ENCODE measurements around the gene ZNF488. TPM values are rescaled to one million over a fixed set of nuclear protein-coding genes. Genes with fewer than 3 reads are reported as not detected.

The ZNF488 gene
- total RNA-seq, 2 donors from 2014 or later = 0.53 to 1.2 TPM

DNA sequence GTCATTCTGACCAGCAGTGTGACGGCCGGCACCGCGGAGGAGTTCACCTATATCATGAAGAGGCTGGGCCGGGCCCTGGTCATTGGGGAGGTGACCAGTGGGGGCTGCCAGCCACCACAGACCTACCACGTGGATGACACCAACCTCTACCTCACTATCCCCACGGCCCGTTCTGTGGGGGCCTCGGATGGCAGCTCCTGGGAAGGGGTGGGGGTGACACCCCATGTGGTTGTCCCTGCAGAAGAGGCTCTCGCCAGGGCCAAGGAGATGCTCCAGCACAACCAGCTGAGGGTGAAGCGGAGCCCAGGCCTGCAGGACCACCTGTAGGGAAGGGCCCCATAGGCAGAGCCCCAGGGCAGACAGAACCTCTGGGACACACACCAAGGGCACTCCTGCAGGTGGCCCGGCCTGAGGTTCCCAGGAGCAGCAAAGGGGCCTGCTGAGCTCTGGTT is 26.9 kb downstream of the ZNF488 start:
- no peak overlapping the region for H3K27ac ChIP-seq (ENCODE audit: low read depth, low read length)
- no peak overlapping the region for H3K27ac Mint-ChIP-seq
- H3K9me3 Mint-ChIP-seq = no peaks in the 10 kb centered on the region
- no peaks in the 10 kb centered on the region for H3K27me3 Mint-ChIP-seq (ENCODE audit: insufficient read depth)
- 90 to 94% methylated on average over 2 to 12 of the region's 12 CpGs for WGBS, 2 experiments (ENCODE audit: insufficient coverage in 1 of 2, insufficient read length in 1 of 2)
- H3K9ac ChIP-seq (ENCODE audit: extremely low read depth, low read length, poor library complexity, severe bottlenecking) = no peak overlapping the region
- TF ChIP-seq, protein P1, sequence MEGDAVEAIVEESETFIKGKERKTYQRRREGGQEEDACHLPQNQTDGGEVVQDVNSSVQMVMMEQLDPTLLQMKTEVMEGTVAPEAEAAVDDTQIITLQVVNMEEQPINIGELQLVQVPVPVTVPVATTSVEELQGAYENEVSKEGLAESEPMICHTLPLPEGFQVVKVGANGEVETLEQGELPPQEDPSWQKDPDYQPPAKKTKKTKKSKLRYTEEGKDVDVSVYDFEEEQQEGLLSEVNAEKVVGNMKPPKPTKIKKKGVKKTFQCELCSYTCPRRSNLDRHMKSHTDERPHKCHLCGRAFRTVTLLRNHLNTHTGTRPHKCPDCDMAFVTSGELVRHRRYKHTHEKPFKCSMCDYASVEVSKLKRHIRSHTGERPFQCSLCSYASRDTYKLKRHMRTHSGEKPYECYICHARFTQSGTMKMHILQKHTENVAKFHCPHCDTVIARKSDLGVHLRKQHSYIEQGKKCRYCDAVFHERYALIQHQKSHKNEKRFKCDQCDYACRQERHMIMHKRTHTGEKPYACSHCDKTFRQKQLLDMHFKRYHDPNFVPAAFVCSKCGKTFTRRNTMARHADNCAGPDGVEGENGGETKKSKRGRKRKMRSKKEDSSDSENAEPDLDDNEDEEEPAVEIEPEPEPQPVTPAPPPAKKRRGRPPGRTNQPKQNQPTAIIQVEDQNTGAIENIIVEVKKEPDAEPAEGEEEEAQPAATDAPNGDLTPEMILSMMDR (conservative IDR thresholded peaks at IDR 0.05) = no peak
- no peaks in the 10 kb centered on the region for H3K36me3 ChIP-seq (ENCODE audit: control insufficient read depth, insufficient read depth, low read length)
- H3K9me3 ChIP-seq (ENCODE audit: control insufficient read depth, low read length) = no peaks in the 10 kb centered on the region
- no peak overlapping the region for H3K4me3 ChIP-seq (ENCODE audit: low read length)
- H3K27me3 ChIP-seq (ENCODE audit: control insufficient read depth, insufficient read depth, low read length, poor library complexity, severe bottlenecking) = no peaks in the 10 kb centered on the region
- no peak for DNase-seq
- H3K4me3 Mint-ChIP-seq = no peak overlapping the region
- no peaks in the 10 kb centered on the region for H3K36me3 Mint-ChIP-seq (ENCODE audit: low read depth)
- peaks cover 1% of the 10 kb centered on the region for H3K4me1 Mint-ChIP-seq
- no peaks in the 10 kb centered on the region for H3K4me1 ChIP-seq (ENCODE audit: control insufficient read depth, insufficient read depth, low read length)

DNA sequence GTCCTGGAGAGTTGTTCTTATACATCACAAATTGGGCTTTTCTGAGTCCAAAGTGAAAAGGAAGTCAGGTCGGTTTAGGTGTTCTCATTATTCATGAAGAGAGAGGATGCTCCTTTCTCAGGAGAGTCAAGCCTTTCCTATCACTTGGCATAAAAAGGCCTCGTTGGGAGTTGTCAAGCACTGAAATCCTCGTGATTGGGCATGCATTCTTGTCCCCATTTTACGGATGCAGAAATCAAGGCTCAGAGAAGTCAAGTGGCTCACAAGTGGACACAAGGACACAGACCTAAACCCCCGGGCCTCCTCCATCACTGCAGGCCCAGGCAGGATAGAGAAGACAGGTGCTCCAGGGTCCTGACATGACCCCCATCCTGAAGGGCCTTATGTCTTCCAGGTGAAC is 27.4 kb downstream of the ZNF488 start:
- WGBS, 2 experiments (ENCODE audit: insufficient coverage in 1 of 2, insufficient read length in 1 of 2) = 82 to 93% methylated on average over 4 to 5 of the region's 5 CpGs
- H3K27ac Mint-ChIP-seq = no peak overlapping the region

DNA sequence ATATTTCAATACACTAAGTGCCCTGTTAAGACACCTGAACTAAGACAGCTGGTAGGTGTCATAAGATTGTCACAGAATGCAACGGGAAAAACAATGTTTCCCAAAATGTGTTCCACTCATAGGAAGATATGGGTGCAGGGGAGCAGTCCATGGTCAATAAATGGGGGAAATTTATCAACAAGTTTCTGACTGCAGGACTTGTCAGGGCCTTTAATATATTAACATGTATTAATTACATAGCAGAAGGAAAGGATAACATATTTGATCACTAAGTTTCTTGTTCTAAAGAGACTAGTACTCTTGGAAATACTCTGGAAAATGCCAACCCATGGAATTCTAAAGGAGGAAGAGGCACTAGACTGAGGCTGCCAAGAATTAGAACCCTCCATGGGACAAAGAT is 29.2 kb downstream of the ZNF488 start:
- H3K9me3 ChIP-seq (ENCODE audit: control insufficient read depth, low read length) = no peaks in the 10 kb centered on the region
- Mint-ChIP-seq H3K36me3 (ENCODE audit: low read depth) (no peaks in the 10 kb centered on the region), H3K4me3 (no peak overlapping the region), H3K27ac (no peak overlapping the region), H3K9me3 (no peaks in the 10 kb centered on the region), H3K27me3 (ENCODE audit: insufficient read depth) (no peaks in the 10 kb centered on the region), H3K4me1 (no peaks in the 10 kb centered on the region)
- no peaks in the 10 kb centered on the region for H3K27me3 ChIP-seq (ENCODE audit: control insufficient read depth, insufficient read depth, low read length, poor library complexity, severe bottlenecking)
- H3K9ac ChIP-seq (ENCODE audit: extremely low read depth, low read length, poor library complexity, severe bottlenecking) = no peak overlapping the region
- H3K36me3 ChIP-seq (ENCODE audit: control insufficient read depth, insufficient read depth, low read length) = no peaks in the 10 kb centered on the region
- H3K4me3 ChIP-seq (ENCODE audit: low read length) = no peak overlapping the region
- DNase-seq = no peak
- TF ChIP-seq, protein P1 (conservative IDR thresholded peaks at IDR 0.05) = no peak
- no peak overlapping the region for H3K27ac ChIP-seq (ENCODE audit: low read depth, low read length)
- no peaks in the 10 kb centered on the region for H3K4me1 ChIP-seq (ENCODE audit: control insufficient read depth, insufficient read depth, low read length)
- WGBS, 2 experiments (ENCODE audit: insufficient coverage in 1 of 2, insufficient read length in 1 of 2) = 86 to 88% methylated on average over 1 of the region's 1 CpG

More for the DNA sequence above, 27.4 kb downstream of the ZNF488 start:
- DNase-seq = no peak
- Mint-ChIP-seq H3K36me3 (ENCODE audit: low read depth) (no peaks in the 10 kb centered on the region), H3K4me3 (no peak overlapping the region), H3K9me3 (no peaks in the 10 kb centered on the region), H3K27me3 (ENCODE audit: insufficient read depth) (no peaks in the 10 kb centered on the region), H3K4me1 (peaks cover 1% of the 10 kb centered on the region)
- Histone ChIP-seq H3K9ac (ENCODE audit: extremely low read depth, low read length, poor library complexity, severe bottlenecking) (no peak overlapping the region), H3K27ac (ENCODE audit: low read depth, low read length) (no peak overlapping the region), H3K36me3 (ENCODE audit: control insufficient read depth, insufficient read depth, low read length) (no peaks in the 10 kb centered on the region), H3K27me3 (ENCODE audit: control insufficient read depth, insufficient read depth, low read length, poor library complexity, severe bottlenecking) (no peaks in the 10 kb centered on the region), H3K4me1 (ENCODE audit: control insufficient read depth, insufficient read depth, low read length) (no peaks in the 10 kb centered on the region), H3K9me3 (ENCODE audit: control insufficient read depth, low read length) (no peaks in the 10 kb centered on the region), H3K4me3 (ENCODE audit: low read length) (no peak overlapping the region)
- TF ChIP-seq, protein P1 (conservative IDR thresholded peaks at IDR 0.05) = no peak

Measured in endodermal cell (in vitro differentiated cells).